T-cell (primary cell): Measurements from ENCODE around the gene GPN1. TPM values are rescaled to one million over a fixed set of nuclear protein-coding genes. Genes with fewer than 3 reads are reported as not detected.
"Not testable (repeated sequence)": the region's sequence is repeated elsewhere in the genome, so short reads cannot be mapped to it uniquely, and the experiment has no call there.

Source experiments
- ATAC-seq, 4 experiments: fragments of 200-7000 bp in 3 of 4; fragments of 150-1000 bp in 1 of 4; cut with Tn5 transposase; replicated peaks in 1 of 4; 1 replicate in 3 of 4; 2 replicates in 1 of 4; pipeline ENCODE4 v1.10.0; 2021; ENCODE audit warnings: moderate library complexity in 3 of 4, mild to moderate bottlenecking in 2 of 4, moderate number of reproducible peaks in 1 of 4
- CTCF ChIA-PET, 2 donors: fragments of 300-600 bp; sonication (Branson Sonifier 250); formaldehyde crosslinking; loops; one replicate each; lab custom pipeline; 2022; ENCODE audit warnings: antibody characterized with exemption in 2 of 2; lab: Charles Lee
- POLR2A ChIA-PET, 2 donors: fragments of 300-600 bp; sonication (Branson Sonifier 250); formaldehyde crosslinking; loops; one replicate each; lab custom pipeline; 2022; ENCODE audit warnings: antibody characterized with exemption in 2 of 2; lab: Charles Lee
- DNase-seq, 35 experiments: peaks; one replicate each; pipeline versions ENCODE4 v3.0.0 to v3.0.0-alpha.2; 2013 to 2023
- H3K27ac ChIP-seq: one replicate; pipeline ENCODE4 v1.5.1; 2013; ENCODE audit warnings: low read length
- H3K27me3 ChIP-seq, 2 experiments: replicated peaks in 1 of 2; 1 replicate in 1 of 2; 2 replicates in 1 of 2; pipeline versions ENCODE4 v1.6.1 to v1.7.0; 2013; ENCODE audit warnings: low read length in 1 of 2, mixed read lengths in 1 of 2; ENCODE audit not compliant: control insufficient read depth in 2 of 2, insufficient read depth in 2 of 2; ENCODE audit errors: extremely low read depth in 1 of 2
- H3K36me3 ChIP-seq, 2 donors: 1 replicate in 1 of 2; 2 replicates in 1 of 2; pipeline versions ENCODE4 v1.6.1 to v1.7.0; 2013; ENCODE audit warnings: low read length in 1 of 2; ENCODE audit not compliant: control insufficient read depth in 2 of 2, insufficient read depth in 1 of 2; ENCODE audit errors: extremely low read depth in 1 of 2
- H3K4me1 ChIP-seq, 2 experiments: 1 replicate in 1 of 2; 2 replicates in 1 of 2; pipeline versions ENCODE4 v1.6.1 to v1.7.0; 2013; ENCODE audit warnings: low read length in 2 of 2, mixed read lengths in 1 of 2; ENCODE audit not compliant: insufficient read depth in 2 of 2, control insufficient read depth in 1 of 2; ENCODE audit errors: extremely low read depth in 1 of 2
- H3K4me3 ChIP-seq, 2 donors: 1 replicate in 1 of 2; 2 replicates in 1 of 2; pipeline versions ENCODE4 v1.5.1 to v1.7.0; 2013; ENCODE audit warnings: mild to moderate bottlenecking in 2 of 2, low read length in 1 of 2, moderate library complexity in 1 of 2; ENCODE audit not compliant: control insufficient read depth in 1 of 2; ENCODE audit errors: extremely low read depth in 1 of 2
- H3K9me3 ChIP-seq: 2 replicates; pipeline ENCODE4 v1.7.0; 2013
- H3K27ac Mint-ChIP-seq, 2 donors: one replicate each; pipeline ENCODE4 v1.8.0; 2020 to 2021; ENCODE audit warnings: mild to moderate bottlenecking in 2 of 2, mixed read lengths in 2 of 2
- H3K27me3 Mint-ChIP-seq, 2 donors: one replicate each; pipeline ENCODE4 v1.8.0; 2021 to 2022; ENCODE audit warnings: mixed read lengths in 2 of 2
- H3K36me3 Mint-ChIP-seq: one replicate; pipeline ENCODE4 v1.8.0; 2021; ENCODE audit warnings: mixed read lengths
- H3K4me1 Mint-ChIP-seq, 3 donors: one replicate each; pipeline ENCODE4 v1.8.0; 2020 to 2022; ENCODE audit warnings: mixed read lengths in 3 of 3, mild to moderate bottlenecking in 1 of 3
- H3K4me3 Mint-ChIP-seq, 3 donors: one replicate each; pipeline ENCODE4 v1.8.0; 2020 to 2022; ENCODE audit warnings: mild to moderate bottlenecking in 3 of 3, mixed read lengths in 3 of 3, moderate library complexity in 3 of 3
- H3K9me3 Mint-ChIP-seq, 3 donors: one replicate each; pipeline ENCODE4 v1.8.0; 2020 to 2022; ENCODE audit warnings: mixed read lengths in 3 of 3
- WGBS: methylation state at CpG from one replicate; pipeline ENCODE4 v1.1.5; 2013; ENCODE audit warnings: missing lambda C conversion rate; ENCODE audit not compliant: insufficient coverage; 5-methylcytosine and 5-hydroxymethylcytosine counted together
- total RNA-seq, 35 experiments: library from RNA in 6 of 35; stranded (reverse) in 6 of 35; fragments of 120-200 nt in 1 of 35; gene quantifications; one replicate each; pipeline versions ENCODE4 v1.2.1 to v1.2.4 and lab custom pipeline; 2013 to 2026

GPN1 gene
- total RNA-seq, 5 donors from 2014 or later (not counting 1 experiment from before 2014, with no cell fraction given) = 27.0 to 32.1 (median 28.9) TPM

GRCh38 chr2:27584597-27584996 is 44.3 kb upstream of the GPN1 start:
- DNase-seq = no peak
- H3K36me3 Mint-ChIP-seq = peaks cover 26% of the 10 kb centered on the region
- 94% methylated on average over 3 of the region's 3 CpGs for WGBS
- H3K9me3 Mint-ChIP-seq = peaks cover 3 to 11% (median 5%) of the 10 kb centered on the region in 3 donors
- no peaks in the 10 kb centered on the region for H3K27me3 ChIP-seq
- H3K4me1 ChIP-seq = peaks cover 21 to 27% of the 10 kb centered on the region in 2 experiments
- ATAC-seq = no peak
- no peaks in the 10 kb centered on the region for H3K27me3 Mint-ChIP-seq
- CTCF ChIA-PET = no interaction called here
- H3K4me3 Mint-ChIP-seq = peak overlapping the region; percentile 89 to 94 (median 91)
- no peak overlapping the region for H3K27ac ChIP-seq
- H3K9me3 ChIP-seq = peaks cover 3% of the 10 kb centered on the region
- no peaks in the 10 kb centered on the region for H3K36me3 ChIP-seq
- H3K27ac Mint-ChIP-seq = peak overlapping the region; percentile 6 to 53
- peak overlapping the region in 1 of 2 donors; percentile 18 for H3K4me3 ChIP-seq
- POLR2A ChIA-PET = no interaction called here
- peaks cover 56 to 62% (median 61%) of the 10 kb centered on the region in 3 donors for H3K4me1 Mint-ChIP-seq

DNA sequence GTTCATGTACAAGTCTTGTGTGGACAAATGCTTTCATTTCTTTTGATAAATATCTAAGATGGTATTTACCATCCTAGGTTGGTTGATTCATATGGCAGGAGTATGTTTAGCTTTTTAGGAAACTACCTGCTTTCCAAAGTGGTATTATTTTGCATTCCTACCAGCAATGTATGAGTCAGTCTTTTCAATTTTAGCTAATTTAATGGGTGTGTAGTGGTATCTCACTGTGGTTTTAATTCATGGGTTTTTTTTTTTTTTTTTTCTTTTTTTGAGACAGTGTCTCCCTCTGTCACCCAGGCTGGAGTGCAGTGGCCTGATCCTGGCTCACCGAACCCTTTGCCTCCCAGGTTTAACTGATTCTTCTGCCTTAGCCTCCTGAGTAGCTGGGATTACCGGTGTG is 41.8 kb upstream of the GPN1 start:
- peak overlapping the region in 2 of 3 donors; percentile 26 to 89 for H3K4me3 Mint-ChIP-seq

DNA sequence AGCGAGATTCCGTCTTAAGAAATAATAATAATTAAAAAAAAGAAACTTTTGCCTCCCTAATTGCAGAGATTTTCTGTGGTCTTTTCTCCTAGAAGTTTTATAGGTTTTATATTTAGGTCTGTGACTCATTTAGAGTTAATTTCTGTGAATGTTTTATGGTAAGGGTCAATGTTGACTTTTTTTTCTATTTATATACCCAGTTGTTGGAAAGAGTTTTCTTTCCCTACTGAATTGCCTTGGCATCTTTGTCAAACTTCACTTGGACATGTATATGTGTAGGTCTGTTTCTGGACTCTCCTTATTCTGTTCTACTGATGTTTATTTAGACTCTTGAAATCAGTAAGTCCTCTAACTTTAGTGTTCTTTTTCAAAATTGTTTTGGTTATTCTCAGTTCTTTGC is 40.5 kb upstream of the GPN1 start:
- Histone ChIP-seq H3K4me3 (no peak overlapping the region), H3K36me3 (peaks cover 0 to 2% of the 10 kb centered on the region in 2 donors), H3K27ac (no peak overlapping the region), H3K4me1 (peaks cover 21 to 25% of the 10 kb centered on the region in 2 experiments), H3K27me3 (no peaks in the 10 kb centered on the region), H3K9me3 (peaks cover 5% of the 10 kb centered on the region)
- no CpG with 5 or more reads among the region's 2 CpGs for WGBS
- Mint-ChIP-seq H3K9me3 (peaks cover 0 to 17% (median 14%) of the 10 kb centered on the region in 3 donors), H3K36me3 (peaks cover 43% of the 10 kb centered on the region), H3K4me1 (peaks cover 52 to 63% (median 57%) of the 10 kb centered on the region in 3 donors), H3K27ac (no peak overlapping the region), H3K27me3 (no peaks in the 10 kb centered on the region), H3K4me3 (peak overlapping the region in 1 of 3 donors; percentile 27)
- ChIA-PET CTCF (no interaction called here), POLR2A (no interaction called here)
- ATAC-seq = no peak
- no peak for DNase-seq

More for the DNA sequence above, 41.8 kb upstream of the GPN1 start:
- ATAC-seq = no peak
- H3K27me3 Mint-ChIP-seq = no peaks in the 10 kb centered on the region
- peaks cover 0 to 17% (median 14%) of the 10 kb centered on the region in 3 donors for H3K9me3 Mint-ChIP-seq
- H3K36me3 Mint-ChIP-seq = peaks cover 39% of the 10 kb centered on the region
- Histone ChIP-seq H3K4me1 (peaks cover 21 to 31% of the 10 kb centered on the region in 2 experiments), H3K27ac (no peak overlapping the region), H3K36me3 (no peaks in the 10 kb centered on the region), H3K4me3 (no peak overlapping the region), H3K27me3 (no peaks in the 10 kb centered on the region), H3K9me3 (peaks cover 5% of the 10 kb centered on the region)
- no peak for DNase-seq
- POLR2A ChIA-PET = interaction anchor here in 1 of 2 donors (0.7 kb wide), 1 partner anchor 95 kb away, joined by 7 read pairs; no protein-coding TSS in a partner anchor
- H3K4me1 Mint-ChIP-seq = peaks cover 57 to 70% (median 67%) of the 10 kb centered on the region in 3 donors
- CTCF ChIA-PET = interaction anchor here in 1 of 2 donors (0.6 to 0.7 kb wide), 2 partner anchors 82 to 1256 kb away, joined by 3 to 4 read pairs; no protein-coding TSS in a partner anchor
- WGBS = no CpG with 5 or more reads among the region's 2 CpGs
- no peak overlapping the region for H3K27ac Mint-ChIP-seq

- peaks cover 5 to 6% of the 10 kb centered on the region in 2 donors for H3K36me3 ChIP-seq
- peaks cover 0 to 28% (median 20%) of the 10 kb centered on the region in 3 donors for H3K9me3 Mint-ChIP-seq
- CTCF ChIA-PET = interaction anchor here in 1 of 2 donors (0.7 kb wide), 1 partner anchor 27 kb away, joined by 5 read pairs; no protein-coding TSS in a partner anchor
Measured at GRCh38 chr2:27591745-27592144, 37.1 kb upstream of the GPN1 start.

GRCh38 chr2:27593240-27593639 is 35.6 kb upstream of the GPN1 start:
- Histone ChIP-seq H3K36me3 (peaks cover 6 to 9% of the 10 kb centered on the region in 2 donors), H3K27ac (no peak overlapping the region), H3K4me3 (no peak overlapping the region), H3K27me3 (no peaks in the 10 kb centered on the region), H3K9me3 (peaks cover 2% of the 10 kb centered on the region), H3K4me1 (peaks cover 0 to 8% of the 10 kb centered on the region in 2 experiments)
- WGBS = 100% methylated on average over 1 of the region's 2 CpGs
- POLR2A ChIA-PET = interaction anchor here (0.7 kb wide), 2 partner anchors 30 to 161 kb away, joined by 4 to 6 read pairs; no protein-coding TSS in a partner anchor
- ATAC-seq (no peak), DNase-seq (no peak)
- Mint-ChIP-seq H3K27me3 (no peaks in the 10 kb centered on the region), H3K27ac (no peak overlapping the region), H3K36me3 (peaks cover 55% of the 10 kb centered on the region), H3K4me1 (peaks cover 33 to 50% (median 36%) of the 10 kb centered on the region in 3 donors), H3K4me3 (no peak overlapping the region), H3K9me3 (peaks cover 0 to 28% (median 20%) of the 10 kb centered on the region in 3 donors)
- CTCF ChIA-PET = interaction anchor here in 1 of 2 donors (0.6 to 0.7 kb wide), 2 partner anchors 103 to 106 kb away, joined by 4 to 6 read pairs; no protein-coding TSS in a partner anchor

More at GRCh38 chr2:27591745-27592144, 37.1 kb upstream of the GPN1 start:
- no peak overlapping the region for H3K4me3 Mint-ChIP-seq
- H3K27ac Mint-ChIP-seq = no peak overlapping the region
- DNase-seq (no peak), ATAC-seq (no peak)
- Histone ChIP-seq H3K27ac (no peak overlapping the region), H3K27me3 (no peaks in the 10 kb centered on the region), H3K4me1 (peaks cover 0 to 8% of the 10 kb centered on the region in 2 experiments), H3K9me3 (peaks cover 5% of the 10 kb centered on the region), H3K4me3 (no peak overlapping the region)
- WGBS = no CpG with 5 or more reads among the region's 3 CpGs
- H3K36me3 Mint-ChIP-seq = peaks cover 57% of the 10 kb centered on the region
- no peaks in the 10 kb centered on the region for H3K27me3 Mint-ChIP-seq
- H3K4me1 Mint-ChIP-seq = peaks cover 29 to 48% (median 36%) of the 10 kb centered on the region in 3 donors
- POLR2A ChIA-PET = interaction anchor here in 1 of 2 donors (0.6 kb wide), 1 partner anchor 1538 kb away, joined by 3 read pairs; no protein-coding TSS in a partner anchor

GRCh38 chr2:27594020-27594703 is 34.7 kb upstream of the GPN1 start:
- CTCF ChIA-PET, H3K4me3 ChIP-seq, H3K4me1 ChIP-seq, DNase-seq, H3K27me3 Mint-ChIP-seq, H3K27ac ChIP-seq, H3K27ac Mint-ChIP-seq, H3K9me3 ChIP-seq, ATAC-seq, H3K27me3 ChIP-seq, POLR2A ChIA-PET, H3K4me3 Mint-ChIP-seq, H3K36me3 ChIP-seq: not testable (repeated sequence)
- Mint-ChIP-seq H3K9me3 (peaks cover 0 to 28% (median 20%) of the 10 kb centered on the region in 3 donors), H3K4me1 (peaks cover 38 to 52% (median 41%) of the 10 kb centered on the region in 3 donors), H3K36me3 (peaks cover 57% of the 10 kb centered on the region)
- 97% methylated on average over 30 of the region's 45 CpGs for WGBS
